GM19351 (cell line): ENCODE measurements around the gene ATP6V0C.

Source experiments
- ATAC-seq: cut with Tn5 transposase; IDR thresholded peaks from one replicate; pipeline ENCODE4 v1.9.1; 2021; ENCODE audit warnings: mild to moderate bottlenecking, moderate library complexity; ENCODE audit not compliant: unreplicated experiment

ATP6V0C gene

GRCh38 chr16:2513405-2514332 is at the start of gene ATP6V0C:
TSS of gene ATP6V0C (plus strand) at chr16:2513952. CDS start at chr16:2514104, 152 bp downstream.
- ATAC-seq = peak; percentile 80

DNA sequence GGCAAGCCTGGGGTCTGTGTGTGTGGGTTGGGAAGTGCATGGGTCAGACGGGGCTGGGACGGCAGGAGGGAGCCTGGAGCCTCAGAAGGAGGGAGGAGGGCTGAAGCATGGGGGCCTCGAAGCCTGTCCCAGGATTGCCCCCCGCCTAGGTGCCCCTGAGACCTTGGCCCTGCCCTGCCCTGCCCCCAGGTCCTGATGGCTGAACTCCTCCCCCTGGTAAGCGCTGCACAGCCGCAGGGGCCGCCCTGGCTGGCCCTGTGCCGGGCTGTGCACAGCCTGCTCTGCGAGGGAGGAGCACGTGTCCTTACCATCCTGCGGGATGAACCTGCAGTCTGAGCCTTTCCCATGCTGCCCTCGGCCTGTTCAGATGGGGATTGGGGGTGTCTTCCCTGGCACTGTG is 49.4 kb upstream of the ATP6V0C start:
- ATAC-seq = no peak

- no peak for ATAC-seq
Measured at GRCh38 chr16:2465653-2466415, 47.9 kb upstream of the ATP6V0C start.

GRCh38 chr16:2466667-2467527 is 46.9 kb upstream of the ATP6V0C start:
- ATAC-seq = no peak

DNA sequence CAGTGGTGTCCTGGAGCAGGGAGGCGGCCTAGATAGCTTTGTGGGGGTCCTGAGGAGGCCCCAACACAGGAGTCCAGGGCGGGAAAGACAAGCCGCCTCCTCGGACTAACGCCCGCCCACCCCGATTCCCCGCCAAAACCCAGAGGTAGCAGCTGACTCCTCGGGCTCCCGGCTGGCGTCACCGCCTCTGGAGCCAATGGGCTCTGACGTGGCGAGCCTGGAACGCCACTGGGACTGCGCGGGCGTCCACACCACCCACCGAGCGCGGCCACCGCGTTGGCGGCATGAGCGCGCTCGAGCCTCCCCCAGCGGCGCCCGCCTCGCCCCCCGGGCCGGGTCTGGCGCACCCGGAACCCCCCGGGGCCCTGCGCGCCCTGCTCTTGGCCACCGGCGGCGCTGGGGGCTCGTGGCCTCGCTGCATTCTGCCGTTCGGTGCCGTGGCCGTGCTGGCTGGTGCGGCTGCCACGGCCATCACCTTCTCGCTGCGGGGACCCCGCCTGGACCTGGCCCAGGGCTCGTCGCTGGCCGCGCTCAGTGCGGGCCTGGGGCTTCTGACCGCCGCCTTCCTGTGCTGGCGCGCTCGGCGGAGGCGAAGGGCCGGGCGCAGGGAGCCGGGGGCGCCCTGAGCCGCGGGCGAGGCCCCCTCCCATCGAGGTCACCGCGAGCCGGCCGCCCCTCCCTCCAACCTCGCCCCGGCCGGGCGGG is 46.1 kb upstream of the ATP6V0C start:
- no peak for ATAC-seq

DNA sequence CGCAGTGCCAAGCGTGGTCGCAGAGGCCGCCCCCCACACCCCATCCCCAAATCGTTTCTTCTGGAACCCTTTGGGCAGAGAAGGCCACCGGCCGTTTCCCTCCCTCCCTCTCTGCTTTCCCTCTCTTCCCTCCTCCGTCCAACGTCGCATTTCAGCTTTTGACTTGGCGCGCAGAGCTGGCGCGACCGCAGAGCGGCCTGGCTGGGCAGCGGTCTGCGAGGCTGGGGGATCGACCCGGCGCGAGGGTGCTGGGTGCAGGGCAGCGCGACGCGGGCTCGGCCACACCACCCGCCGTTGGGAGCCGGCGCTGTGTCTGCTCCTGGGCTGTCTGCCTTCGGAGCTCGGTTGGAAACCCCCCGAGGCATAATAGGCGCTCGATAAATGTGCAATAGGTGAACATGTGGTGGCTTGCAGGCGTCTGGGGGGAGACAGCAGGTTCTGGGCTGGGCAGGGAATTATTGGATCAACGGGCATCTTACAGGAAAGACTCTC is 45.5 kb upstream of the ATP6V0C start:
- no peak for ATAC-seq

GRCh38 chr16:2468725-2469398 is 44.9 kb upstream of the ATP6V0C start:
- ATAC-seq = no peak

- no peak for ATAC-seq
Measured at GRCh38 chr16:2469399-2470233, 44.1 kb upstream of the ATP6V0C start.

- no peak for ATAC-seq
Measured at GRCh38 chr16:2470234-2470601, 43.5 kb upstream of the ATP6V0C start.

GRCh38 chr16:2470603-2471015 is 43.1 kb upstream of the ATP6V0C start:
- no peak for ATAC-seq

DNA sequence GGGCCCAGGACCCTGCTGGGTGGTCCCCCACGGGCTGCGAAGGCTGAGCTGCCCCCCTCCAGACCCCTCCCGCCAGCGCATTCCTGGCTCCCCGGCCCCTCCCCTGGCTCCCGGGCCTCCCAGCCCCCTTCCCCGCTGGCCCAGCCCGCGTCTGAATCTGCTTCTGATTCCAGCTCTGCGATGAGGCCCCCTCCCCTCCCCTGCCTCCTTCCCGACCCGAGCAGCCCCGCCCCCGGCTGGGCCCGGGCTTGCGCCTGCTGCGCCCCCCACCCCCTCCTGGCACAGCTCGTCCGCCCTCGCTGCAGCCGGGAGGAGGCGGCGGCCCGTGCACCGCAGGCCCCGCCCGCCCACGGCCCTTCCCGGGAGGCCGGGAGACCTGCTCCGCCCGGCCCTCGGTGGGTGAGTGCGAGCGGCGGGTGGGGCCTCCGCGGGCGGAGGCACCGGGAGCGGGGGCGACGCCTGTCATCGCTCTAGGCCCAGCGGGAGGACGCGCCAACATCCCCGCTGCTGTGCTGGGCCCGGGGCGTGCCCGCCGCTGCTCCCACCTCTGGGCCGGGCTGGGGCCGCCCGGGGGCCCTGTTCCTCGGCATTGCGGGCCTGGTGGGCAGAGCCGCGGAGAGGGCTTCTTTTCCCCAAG is 42.6 kb upstream of the ATP6V0C start, which contains the start of gene NTN3:
Gene NTN3 (plus strand): TSS at position 282 of the 637 bp plus-strand sequence. CDS start 405 bp downstream, outside the sequence.
- no peak for ATAC-seq

DNA sequence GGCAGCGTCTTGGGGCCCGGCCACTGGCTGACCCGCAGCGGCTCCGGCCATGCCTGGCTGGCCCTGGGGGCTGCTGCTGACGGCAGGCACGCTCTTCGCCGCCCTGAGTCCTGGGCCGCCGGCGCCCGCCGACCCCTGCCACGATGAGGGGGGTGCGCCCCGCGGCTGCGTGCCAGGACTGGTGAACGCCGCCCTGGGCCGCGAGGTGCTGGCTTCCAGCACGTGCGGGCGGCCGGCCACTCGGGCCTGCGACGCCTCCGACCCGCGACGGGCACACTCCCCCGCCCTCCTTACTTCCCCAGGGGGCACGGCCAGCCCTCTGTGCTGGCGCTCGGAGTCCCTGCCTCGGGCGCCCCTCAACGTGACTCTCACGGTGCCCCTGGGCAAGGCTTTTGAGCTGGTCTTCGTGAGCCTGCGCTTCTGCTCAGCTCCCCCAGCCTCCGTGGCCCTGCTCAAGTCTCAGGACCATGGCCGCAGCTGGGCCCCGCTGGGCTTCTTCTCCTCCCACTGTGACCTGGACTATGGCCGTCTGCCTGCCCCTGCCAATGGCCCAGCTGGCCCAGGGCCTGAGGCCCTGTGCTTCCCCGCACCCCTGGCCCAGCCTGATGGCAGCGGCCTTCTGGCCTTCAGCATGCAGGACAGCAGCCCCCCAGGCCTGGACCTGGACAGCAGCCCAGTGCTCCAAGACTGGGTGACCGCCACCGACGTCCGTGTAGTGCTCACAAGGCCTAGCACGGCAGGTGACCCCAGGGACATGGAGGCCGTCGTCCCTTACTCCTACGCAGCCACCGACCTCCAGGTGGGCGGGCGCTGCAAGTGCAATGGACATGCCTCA is 41.9 kb upstream of the ATP6V0C start:
- ATAC-seq = no peak

- no peak for ATAC-seq
Measured at GRCh38 chr16:2472488-2472864, 41.3 kb upstream of the ATP6V0C start.

DNA sequence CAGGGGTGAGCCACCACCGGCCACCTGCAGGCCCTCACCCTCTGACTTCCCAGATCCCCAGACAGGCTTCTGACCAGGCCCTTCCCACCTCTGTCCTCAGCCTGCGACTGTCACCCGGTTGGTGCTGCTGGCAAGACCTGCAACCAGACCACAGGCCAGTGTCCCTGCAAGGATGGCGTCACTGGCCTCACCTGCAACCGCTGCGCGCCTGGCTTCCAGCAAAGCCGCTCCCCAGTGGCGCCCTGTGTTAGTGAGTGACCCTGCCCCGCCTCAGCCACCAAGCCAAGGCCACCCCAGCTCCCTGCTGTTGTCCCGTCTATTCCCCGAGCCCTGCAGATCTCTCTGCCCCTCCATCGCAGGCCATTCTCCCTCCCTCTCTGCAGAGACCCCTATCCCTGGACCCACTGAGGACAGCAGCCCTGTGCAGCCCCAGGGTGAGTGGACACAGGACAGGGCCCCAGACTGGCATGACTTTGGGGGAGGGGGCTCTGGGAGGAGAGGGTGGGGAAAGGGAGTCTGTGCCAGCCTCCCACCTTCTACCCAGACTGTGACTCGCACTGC is 40.8 kb upstream of the ATP6V0C start:
- ATAC-seq = no peak

GRCh38 chr16:2473446-2473926 is 40.3 kb upstream of the ATP6V0C start:
- ATAC-seq = no peak

DNA sequence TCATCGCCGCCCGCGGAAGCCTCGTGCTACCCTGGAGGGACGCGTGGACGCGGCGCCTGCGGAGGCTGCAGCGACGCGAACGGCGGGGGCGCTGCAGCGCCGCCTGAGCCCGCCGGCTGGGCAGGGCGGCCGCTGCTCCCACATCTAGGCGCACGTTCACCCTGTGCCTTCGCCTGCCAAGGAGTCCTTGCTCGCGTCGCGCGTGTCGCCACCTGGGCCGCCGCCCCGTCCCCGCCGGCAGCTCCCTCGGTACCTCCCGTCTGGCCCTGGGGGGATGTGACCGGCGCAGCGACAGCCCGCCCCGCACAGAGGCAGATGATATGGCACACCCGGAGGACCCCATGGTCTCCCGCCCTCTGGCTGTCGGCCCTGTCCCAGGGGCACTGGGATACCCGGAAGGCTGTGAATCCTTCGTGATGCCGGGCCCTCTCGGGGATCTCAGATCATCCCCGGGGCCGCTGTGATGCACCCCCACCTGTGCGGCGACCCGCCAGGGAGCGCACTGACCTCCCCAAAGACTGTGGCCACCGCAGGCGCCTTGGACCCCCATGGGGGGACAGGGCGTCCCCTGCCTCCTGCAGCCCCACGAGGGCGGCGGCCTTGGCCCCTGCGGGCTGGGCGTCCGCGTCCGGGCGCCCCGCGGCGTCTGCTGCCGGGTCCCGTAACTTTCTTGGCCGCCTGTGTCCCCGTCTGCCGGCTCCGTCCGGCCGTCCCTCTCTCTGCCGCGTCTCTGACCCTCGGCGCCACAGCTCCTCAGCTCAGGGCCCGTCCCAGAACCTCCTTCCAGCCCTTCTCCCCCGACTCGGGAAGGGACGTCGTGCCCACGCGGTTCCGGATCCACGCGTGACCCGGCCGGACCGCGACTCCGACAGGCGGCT is 39.5 kb upstream of the ATP6V0C start:
- ATAC-seq = peak; percentile 45
